HT1080 (cell line): ENCODE measurements around the gene TSPAN9. TPM values are rescaled to one million over a fixed set of nuclear protein-coding genes. Genes with fewer than 3 reads are reported as not detected.

Experiments used
- DNase-seq: peaks from one replicate; pipeline ENCODE4 v3.0.0-alpha.2; 2015; ENCODE audit warnings: low read depth
- total RNA-seq: library from RNA; depleted of rRNA; stranded (reverse); fragments of >200 nt; shearing (Covaris generic); gene quantifications from 2 replicates; pipeline ENCODE4 v1.2.3, GENCODE V29; 2014

The TSPAN9 gene
- total RNA-seq, 1 experiment from 2014 or later: 18.5 TPM

DNA sequence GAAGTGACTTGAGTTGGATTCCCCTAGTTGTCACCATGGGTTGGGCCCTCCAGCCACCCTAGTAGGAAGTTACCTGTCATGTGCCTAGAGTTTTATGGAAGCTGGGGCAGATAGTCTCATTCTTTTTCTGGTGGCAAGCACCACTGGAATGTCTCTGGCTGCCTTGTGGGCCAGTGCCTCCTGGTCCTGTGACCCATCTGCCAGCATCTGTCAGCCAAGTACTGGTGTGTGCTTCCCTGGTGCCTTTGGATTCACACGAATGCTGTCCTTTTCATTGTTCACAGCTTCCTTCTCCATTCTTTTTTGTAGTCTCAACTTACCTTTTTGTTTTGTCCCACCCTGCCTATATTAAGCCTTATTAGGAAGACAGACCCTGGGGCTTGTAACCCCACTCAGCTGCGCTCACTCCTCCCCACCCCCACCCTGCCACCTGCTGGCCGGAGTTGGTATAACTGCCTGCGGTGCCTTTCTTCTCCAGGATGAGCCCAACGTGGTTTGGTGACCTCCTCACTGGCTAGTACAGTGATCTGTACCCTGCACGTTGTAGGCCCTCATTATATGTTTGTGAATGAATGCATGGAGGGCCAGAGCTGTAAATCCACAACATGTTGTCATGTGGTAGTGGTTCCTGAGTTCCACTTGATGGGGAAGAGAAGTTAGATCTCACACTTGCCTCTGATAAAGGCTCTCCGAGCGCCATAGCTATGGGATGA is 125.7 kb downstream of the TSPAN9 start:
- no peak for DNase-seq

DNA sequence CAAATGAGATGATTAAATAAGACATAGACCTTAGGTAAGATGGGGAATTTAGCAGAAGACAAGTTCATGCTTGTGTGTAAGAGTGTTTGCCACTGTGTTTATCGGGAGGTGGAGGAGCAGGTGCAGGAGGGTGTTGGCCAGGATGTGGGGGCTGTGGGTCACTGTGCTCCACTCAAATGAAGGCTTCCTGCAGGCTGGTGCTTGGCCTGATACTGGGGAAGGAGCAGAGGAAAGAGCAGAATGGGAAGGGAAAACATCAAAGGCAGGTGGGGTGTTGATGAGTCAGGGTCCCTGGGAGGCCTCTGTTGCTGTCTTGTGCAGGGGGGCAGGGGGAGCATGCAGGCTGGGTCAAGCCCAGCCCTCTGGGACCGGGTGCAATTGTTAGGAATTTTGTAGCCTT is 126.5 kb downstream of the TSPAN9 start:
- no peak for DNase-seq

DNA sequence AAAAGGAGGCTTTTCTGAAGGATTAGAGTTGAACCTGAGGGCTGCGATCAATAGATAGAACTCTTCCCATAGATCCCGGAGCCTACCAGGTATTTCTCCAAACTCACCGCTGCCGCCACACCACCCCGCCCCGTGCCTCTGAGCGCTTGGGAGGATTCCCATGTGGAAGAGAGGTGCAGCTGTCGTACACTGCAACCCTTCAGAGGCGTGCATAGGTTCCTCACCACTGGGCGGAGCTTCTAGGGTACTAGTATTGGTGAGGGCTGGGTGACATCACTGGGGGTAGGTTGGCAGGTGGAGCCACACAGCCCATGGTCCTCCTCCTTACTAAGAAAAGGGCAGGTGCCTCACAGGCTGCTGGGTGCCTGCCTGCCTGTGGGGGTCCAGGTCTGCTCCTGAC is 127.0 kb downstream of the TSPAN9 start:
- DNase-seq: no peak

DNA sequence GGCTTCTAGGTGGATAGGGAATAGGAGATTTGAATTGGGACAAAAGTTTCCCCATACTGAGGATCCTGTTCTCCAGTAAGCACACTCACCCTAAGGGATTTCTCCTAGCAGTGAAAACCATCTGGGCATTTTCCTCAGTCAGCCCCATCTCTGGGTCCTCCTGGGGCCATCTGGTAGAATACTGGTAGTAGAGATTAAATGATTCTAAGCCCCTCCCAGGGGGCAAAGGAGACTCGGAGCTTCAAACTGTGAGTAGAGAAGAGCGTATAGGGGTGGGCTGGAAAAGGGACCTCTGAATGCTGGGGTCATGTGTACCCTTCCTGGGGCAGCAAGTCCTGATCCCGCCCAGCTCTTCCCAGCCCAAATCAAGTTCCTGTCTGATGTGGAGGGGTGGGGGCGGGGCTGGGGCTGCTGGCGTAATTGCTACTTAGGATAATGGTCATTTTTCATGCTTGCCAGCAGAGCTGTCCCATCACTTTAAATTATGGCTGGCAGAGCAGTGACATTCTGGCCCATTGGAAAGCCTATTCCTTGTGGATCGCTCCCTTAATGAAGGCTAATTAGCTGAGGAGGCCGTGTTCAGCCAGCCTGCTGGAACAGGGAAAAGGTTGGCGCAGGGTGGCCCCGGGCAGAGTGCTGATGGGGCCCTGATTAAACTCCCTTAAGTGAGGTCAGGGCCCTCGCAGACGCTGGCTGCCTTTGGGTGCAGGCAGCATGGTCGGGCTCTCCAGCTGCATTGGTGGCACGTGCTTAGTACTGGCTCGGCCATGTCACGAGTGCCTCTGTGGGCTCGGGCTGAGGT is 127.8 kb downstream of the TSPAN9 start:
- no peak for DNase-seq

DNA sequence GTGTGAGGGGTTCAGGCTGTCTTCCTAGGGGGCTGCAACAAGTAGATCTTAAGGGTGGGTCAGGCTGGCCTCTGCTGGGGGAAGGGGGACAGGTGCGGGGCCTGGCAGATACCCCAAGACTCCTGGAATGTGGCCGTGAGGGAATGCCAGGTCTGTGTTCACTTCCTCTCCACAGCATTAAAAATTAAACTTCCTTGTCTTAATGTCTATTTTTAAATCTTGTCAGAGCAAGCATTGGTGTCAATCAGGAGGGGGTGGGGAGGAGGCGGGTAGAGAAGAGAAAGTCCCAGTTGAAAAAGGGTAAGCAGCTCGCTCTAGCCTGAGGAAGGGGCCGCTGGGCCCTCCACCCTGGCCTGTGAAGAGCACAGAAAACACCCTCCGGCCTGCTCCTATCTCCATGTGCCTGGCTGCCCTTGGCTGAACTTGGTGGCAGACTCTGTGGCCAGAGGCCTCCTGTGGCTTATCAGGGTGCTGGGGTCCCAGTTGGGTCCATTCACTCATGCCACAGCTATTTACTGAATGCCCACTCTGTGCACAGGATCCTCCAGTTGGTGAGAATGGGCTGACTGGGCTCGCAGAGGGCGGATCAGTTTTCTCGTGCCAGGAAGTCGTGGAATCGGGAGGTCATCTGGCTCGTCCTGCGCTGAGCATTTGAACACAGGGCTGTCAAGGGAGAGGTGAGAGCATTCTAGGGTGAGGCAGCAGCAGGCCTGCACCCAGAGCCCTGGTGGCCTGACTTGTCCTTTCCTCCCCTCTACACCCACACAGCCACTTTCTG is 128.8 kb downstream of the TSPAN9 start:
- DNase-seq: no peak

DNA sequence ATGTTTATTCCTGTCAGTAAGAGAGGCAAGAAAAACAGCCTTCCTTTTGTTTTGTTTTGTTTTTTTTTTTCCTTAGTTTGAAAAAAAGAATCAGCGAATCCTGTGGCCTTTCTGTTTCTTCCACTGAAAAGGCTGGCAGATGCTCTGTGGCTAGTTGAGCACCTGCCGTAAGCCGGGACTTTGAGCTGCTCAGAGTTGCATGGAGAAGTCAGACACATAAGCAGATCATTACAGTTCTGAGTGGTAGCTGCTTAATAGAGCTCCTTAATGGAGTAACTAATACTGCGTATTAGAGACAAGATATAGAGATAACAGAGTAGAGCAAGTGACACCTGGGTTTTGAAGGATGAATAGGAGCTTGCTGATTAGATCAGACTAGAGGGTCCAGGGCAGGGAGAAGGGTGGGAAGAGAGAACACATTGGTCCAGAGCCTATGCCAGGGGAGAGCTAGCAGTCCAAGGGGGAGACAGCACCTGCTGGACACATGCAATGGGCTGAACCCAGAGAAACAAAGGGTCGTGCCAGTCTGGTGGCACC is 129.4 kb downstream of the TSPAN9 start:
- DNase-seq: no peak

DNA sequence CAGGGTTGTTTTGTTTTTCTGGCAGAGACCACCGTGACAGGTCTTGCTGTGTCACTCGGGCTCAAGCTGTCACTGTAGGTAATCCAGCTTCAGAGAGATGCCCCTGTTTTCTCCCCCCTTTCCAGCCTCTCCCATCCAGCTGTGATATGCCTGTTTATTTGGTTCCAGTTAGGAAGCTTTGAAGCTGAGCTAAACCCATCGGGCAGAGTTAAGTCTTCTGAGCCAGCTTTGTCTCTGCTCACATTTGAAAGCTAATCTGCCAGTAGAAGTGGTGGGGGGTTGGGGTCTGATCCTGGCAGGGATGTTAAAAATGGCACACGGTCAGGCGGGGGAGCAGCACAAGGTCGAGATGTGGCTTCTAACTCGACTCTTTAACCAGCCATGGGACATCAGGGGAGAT is 130.0 kb downstream of the TSPAN9 start:
- DNase-seq: no peak

DNA sequence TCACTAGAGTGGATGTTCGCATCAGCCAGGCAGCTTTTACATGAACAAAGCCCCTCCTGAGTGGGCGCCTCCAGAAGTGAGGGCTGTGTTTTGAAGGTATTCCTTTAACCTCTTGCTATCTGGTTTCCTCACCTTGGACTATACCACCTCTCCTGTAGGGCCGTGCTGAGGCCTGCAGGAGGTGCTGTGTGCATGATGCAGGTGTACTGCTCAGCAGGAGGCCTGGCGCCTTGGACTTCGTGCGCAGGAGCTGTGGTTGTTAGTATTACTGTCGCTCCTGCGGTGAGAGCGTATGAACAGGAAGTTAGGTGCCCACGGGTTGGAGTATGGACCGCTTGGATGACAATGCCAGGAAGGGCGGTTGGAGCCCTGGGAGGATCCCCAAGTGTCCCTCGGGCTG is 130.7 kb downstream of the TSPAN9 start:
- DNase-seq: no peak

DNA sequence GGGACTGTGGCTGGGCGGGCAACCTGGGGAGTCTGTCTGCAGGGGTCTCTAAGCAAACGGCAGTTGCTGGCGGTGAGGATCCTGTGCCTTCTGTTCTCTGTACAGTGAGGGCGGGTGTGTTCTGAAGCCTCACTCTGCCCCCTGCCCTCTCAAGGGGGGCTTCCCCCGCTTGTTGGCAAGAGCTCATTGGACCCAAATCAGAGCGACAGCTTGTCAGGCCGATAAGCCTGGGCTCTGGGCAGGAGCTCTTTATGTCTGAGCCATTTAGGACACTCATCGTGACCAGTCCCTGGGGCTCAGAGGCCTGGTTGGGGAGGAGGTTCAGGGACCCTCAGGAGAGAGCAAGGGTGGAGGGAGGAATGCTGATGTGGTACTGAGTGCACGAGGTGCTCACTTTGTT is 136.0 kb downstream of the TSPAN9 start:
- DNase-seq: no peak

DNA sequence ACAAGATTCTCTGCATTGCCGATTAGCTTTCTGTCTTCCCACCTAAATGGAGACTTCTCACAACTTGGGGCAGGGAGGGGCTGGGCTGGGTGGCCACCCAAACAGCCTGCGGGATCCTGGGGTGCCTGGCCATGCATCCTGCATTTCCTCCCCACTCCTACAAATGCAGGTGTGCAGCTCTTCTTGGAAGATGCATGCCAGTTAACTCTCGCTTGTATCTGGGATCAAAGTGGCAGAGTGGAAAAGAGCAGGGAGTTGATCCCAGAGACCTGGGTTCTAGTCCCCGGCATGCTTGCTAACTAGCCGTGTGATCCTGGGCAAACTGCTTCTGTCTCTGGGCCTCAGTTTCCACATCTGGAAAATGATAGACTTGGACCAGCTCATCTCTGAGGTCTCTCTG is 136.6 kb downstream of the TSPAN9 start:
- no peak for DNase-seq

DNA sequence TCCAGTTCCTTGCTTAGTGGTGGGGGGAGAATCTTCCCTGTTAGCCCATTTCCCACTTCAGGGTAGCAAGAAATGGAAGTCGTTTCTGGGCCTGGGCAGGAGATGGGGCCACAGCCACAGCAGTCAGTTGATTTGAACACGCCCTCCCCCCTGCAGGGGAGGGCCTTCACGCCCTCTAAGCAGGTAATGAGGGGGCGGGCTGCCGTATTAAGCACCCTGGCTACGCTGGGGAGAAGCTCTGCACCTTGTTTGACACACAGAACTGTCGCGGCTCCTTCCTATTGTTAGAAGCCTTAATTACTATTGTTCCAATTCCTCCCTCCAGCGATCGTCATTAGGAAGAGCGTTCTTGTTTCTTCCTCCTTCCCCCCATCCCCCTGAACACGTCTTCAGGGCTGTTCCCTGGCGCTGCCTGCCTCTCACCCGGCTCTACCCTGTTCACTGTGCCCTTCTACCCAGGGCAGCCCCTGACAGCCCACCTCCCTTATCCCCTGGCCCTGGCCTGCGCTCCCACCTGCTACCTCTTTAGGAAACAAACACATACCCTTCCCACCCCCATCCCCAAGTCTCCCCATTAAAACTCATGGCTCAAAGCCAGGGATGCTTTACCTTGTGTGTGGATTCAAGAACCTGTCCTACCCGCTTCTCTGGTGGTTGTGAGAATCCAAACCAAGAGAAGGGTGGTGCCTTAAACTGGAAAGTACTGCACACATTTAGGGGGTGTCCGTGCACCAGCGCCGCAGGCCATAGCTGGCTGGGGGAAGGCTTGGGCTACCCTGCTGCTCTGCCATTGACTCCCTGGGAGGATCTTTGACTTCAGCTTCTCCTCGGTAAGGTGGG is 137.6 kb downstream of the TSPAN9 start:
- DNase-seq: no peak

DNA sequence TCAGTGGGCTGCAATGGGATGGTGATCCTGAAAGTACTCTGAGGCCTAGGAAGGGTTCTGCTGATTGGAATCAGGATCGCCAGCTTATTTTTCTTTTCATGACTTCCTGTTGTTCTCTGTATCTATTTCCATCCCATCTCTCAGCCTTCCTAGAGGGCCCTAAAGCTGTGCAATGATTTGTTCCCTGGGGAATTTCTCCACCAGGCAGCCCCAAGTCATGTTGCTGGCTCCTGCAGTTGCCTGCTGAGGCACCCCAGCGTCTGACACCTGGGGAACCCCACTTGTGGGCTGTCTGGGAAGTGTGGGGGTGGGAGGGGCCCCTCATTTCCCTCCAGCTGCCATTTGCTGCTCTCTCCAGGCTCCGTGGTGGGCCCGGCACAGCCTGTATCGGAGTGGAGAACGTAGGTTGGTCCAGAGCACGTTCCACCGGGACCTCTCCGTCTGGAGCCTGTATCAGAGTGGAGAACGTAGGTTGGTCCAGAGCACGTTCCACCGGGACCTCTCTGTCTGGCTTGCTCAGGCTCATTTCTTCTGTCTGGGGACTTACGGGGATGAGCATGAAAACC is 138.3 kb downstream of the TSPAN9 start:
- DNase-seq: no peak

DNA sequence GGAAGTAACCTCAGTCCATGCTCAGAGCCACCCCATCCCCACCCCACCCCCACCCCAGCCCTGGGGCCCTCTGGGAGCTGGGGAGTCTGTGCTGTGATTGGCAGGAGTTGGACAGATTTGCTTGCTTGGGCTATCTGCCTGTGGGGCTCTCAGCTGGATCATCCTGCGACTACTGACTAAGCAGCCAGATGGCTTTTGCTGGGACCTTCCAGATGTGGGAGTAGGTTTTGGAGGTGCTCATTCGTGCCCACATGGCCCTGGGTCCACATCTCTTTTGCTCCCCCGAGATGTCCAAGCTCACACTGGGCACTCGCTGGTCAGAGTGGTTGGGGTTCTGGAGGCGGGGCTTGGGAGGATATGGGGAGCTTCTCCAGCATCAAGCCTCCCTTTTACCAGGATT is 138.9 kb downstream of the TSPAN9 start:
- no peak for DNase-seq

DNA sequence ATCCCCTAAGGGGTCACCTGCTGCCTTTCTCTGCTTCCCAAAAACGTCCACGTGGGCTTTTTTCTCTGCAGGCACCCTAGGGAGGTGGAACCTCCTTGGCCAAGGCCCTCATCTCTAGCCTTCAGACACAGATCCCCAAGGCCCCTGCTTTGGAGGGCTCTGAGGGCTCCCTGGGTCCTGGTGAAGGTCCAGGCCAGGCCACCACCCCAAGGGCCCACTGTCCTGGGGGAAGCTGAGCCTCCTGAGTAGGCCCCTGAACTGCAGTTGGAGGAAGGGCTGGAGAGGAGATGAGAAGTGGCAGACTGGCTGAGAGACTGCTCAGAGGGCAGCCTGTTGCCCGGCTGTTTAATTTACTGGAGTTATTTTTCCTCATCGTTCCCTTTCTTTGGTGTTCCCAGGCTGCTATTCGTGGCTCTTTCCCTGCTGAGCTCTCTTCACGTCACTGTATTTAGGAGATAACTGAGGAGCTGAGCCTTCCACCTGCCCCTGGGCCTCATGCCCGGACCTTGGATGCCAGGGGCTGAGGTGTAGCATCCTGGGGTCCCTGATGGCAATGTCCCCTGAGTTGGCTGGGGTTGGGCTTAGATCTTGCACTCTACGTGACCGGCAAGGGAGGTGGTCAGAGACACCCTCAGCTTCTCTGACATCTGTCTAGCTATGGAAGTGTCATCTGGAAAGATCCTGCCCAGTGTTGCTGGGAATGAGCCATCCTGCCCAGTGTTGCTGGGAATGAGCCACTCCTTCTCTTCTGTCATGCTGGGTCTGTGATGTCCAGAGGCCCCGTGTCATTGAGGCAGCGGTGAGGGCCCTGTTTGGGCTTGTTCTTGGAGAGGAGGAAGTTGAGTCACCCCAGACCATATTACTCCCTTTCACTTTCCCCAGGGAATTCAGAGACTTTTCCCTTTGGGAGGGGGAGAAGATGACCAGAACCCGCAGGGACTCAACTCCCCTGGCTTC is 139.8 kb downstream of the TSPAN9 start:
- DNase-seq: peak; percentile 95

DNA sequence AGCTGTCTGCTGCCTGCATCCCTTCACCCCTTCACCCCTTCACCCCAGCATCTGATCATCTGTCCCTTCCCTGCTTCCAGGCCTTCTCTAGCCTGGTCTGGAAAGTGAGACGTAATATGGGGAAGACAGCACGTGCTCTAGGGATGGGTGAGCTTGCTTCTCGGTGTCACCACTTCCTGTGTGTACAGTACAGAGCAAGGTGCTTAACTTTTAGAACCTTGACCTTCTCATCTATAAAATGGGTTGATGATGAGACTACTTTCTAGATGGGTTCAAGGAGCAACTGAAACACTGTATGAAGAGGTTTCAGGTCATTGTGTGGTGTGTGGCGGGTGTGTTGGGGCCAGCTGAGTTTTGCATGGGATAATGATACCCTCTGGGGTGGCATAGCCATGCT is 140.5 kb downstream of the TSPAN9 start:
- no peak for DNase-seq

DNA sequence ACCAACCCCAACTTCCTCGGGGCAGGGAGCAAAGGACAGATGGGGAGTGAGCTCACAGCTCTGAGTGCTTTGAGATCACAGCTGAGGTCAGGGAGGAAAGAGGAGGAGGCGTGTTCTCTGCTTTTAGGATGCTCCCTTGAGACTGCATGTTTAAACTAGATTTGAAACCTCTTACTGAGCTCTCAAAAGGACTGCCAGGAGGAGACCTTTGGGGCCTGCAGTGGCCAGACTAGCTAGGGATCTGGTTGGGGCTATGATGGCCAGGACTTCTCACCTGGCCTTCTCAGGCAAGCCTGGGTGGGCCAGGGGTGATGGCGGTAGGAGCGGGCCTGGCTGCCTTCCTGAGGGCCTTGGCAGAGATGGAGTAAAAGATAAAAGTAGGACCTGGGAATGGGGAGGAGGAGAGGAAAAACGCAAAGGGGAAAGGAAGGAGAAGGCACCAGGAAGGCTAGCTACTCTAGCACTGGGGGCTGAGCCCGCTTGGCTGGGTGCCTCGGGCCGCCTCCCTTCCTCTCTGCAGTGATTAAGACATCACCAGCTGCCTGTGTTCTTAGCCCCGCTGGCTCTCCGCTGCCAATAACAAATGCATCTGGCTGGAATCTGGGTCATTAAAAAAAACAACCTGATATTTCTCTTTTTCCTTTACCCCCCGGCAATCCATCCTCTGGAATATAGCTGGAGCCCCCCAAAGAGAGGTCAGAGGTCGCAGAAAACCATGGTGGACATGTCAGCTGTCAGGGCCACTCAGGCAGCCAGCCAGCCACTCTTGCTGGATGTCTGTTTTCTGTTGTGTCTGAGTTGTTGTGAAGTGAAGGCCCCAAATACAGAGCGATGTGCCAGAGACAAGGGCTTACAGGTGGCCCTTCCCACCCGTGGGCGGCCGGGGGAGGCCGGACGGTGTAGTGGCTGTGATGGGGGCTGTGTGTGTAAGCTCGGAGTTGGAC is 141.3 kb downstream of the TSPAN9 start:
- DNase-seq: peak; percentile 90

DNA sequence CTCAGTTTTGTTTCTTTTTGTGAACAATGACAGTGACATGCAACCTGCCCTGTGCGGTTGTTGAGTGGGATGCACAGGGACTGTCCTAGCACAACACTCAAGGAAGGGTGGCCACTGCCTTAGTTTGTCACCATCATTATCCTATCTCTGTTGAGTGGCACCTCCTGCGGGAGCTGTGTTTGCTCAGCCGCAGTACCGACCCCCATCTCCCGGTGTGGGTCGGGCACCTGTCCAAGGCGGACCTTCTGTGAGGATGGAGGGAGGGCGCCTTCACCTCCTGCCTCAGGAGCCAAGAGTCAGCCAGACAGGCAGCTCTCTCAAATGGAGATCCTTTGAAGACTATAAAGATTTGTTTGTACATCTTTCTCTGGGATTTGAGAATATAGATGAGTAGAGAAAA is 142.1 kb downstream of the TSPAN9 start:
- no peak for DNase-seq
